SK-N-SH treated with all-trans-retinoic acid at 6 μM for 48 hours (cell line): ENCODE measurements around the gene TNS3.

Experiments
- ARNTL ChIP-seq: fragments of 450-650 bp; formaldehyde crosslinking; IDR thresholded peaks from 2 replicates; pipeline ENCODE4 v1.5.0; 2020; ENCODE audit warnings: low read depth, mild to moderate bottlenecking, moderate library complexity, borderline replicate concordance
- CSDC2 ChIP-seq: fragments of 250-450 bp; sonication (Bioruptor Pico); IDR thresholded peaks from 2 replicates; pipeline ENCODE4 v1.5.0; 2020; ENCODE audit warnings: mild to moderate bottlenecking, moderate library complexity
- ESRRG ChIP-seq: fragments of 250-450 bp; sonication (Bioruptor Pico); IDR thresholded peaks from 2 replicates; pipeline ENCODE4 v1.6.1; 2021; ENCODE audit warnings: mild to moderate bottlenecking
- GLIS3 ChIP-seq: fragments of 250-450 bp; sonication (Bioruptor Pico); IDR thresholded peaks from 2 replicates; pipeline ENCODE4 v1.5.0; 2020; ENCODE audit warnings: mild to moderate bottlenecking, moderate library complexity
- PATZ1 ChIP-seq: fragments of 250-450 bp; sonication (Bioruptor Pico); IDR thresholded peaks from 2 replicates; pipeline ENCODE4 v1.8.0; 2020; ENCODE audit warnings: mild to moderate bottlenecking, moderate library complexity, borderline replicate concordance
- RARB ChIP-seq: fragments of 250-450 bp; sonication (Bioruptor Pico); IDR thresholded peaks from 2 replicates; pipeline ENCODE4 v1.8.0; 2021; ENCODE audit warnings: mild to moderate bottlenecking, moderate library complexity
- ZFP30 ChIP-seq: fragments of 450-650 bp; formaldehyde crosslinking; IDR thresholded peaks from 2 replicates; pipeline ENCODE4 v1.5.0; 2022; ENCODE audit warnings: mild to moderate bottlenecking, moderate library complexity
- ZNF565 ChIP-seq: fragments of 450-650 bp; formaldehyde crosslinking; conservative IDR thresholded peaks from 2 replicates; pipeline ENCODE4 v1.5.0; 2020; ENCODE audit warnings: low read depth, mild to moderate bottlenecking, moderate library complexity
- ZNF70 ChIP-seq: fragments of 450-650 bp; formaldehyde crosslinking; IDR thresholded peaks from 2 replicates; pipeline ENCODE4 v1.5.0; 2020; ENCODE audit warnings: mild to moderate bottlenecking, moderate library complexity

- no peak for TF ChIP-seq RARB (CRISPR knock-in tag)
- TF ChIP-seq ZNF565 (CRISPR knock-in tag): no peak
- TF ChIP-seq GLIS3 (CRISPR knock-in tag): no peak
- no peak for TF ChIP-seq ESRRG (CRISPR knock-in tag)
- no peak for TF ChIP-seq ZFP30 (CRISPR knock-in tag)
- no peak for TF ChIP-seq PATZ1 (CRISPR knock-in tag)
- TF ChIP-seq CSDC2 (CRISPR knock-in tag): no peak
- TF ChIP-seq ZNF70 (CRISPR knock-in tag): no peak
- TF ChIP-seq ARNTL (CRISPR knock-in tag): no peak
These were observed 299.8 kb downstream of the TNS3 start for GRCh38 chr7:47281966-47282643.
